Peyer's patch (tissue), 4 donors: ENCODE data around the gene TIPIN.

Source experiments
- POLR2A ChIP-seq, 2 donors: fragments of 450-650 bp; IDR thresholded peaks; one replicate each; pipeline ENCODE4 v1.5.1; 2017; ENCODE audit warnings: antibody characterized with exemption in 2 of 2, mild to moderate bottlenecking in 2 of 2, moderate library complexity in 2 of 2
- TF ChIP-seq, protein P1 (sequence below), 6 experiments: fragments of 450-650 bp in 4 of 6; fragments of 200-600 bp in 2 of 6; sonication (generic) in 1 of 6; IDR thresholded peaks; one replicate each; pipeline ENCODE4 v1.5.1; 2017 to 2019; ENCODE audit warnings: antibody characterized with exemption in 6 of 6, mild to moderate bottlenecking in 3 of 6, moderate library complexity in 1 of 6

DNA sequence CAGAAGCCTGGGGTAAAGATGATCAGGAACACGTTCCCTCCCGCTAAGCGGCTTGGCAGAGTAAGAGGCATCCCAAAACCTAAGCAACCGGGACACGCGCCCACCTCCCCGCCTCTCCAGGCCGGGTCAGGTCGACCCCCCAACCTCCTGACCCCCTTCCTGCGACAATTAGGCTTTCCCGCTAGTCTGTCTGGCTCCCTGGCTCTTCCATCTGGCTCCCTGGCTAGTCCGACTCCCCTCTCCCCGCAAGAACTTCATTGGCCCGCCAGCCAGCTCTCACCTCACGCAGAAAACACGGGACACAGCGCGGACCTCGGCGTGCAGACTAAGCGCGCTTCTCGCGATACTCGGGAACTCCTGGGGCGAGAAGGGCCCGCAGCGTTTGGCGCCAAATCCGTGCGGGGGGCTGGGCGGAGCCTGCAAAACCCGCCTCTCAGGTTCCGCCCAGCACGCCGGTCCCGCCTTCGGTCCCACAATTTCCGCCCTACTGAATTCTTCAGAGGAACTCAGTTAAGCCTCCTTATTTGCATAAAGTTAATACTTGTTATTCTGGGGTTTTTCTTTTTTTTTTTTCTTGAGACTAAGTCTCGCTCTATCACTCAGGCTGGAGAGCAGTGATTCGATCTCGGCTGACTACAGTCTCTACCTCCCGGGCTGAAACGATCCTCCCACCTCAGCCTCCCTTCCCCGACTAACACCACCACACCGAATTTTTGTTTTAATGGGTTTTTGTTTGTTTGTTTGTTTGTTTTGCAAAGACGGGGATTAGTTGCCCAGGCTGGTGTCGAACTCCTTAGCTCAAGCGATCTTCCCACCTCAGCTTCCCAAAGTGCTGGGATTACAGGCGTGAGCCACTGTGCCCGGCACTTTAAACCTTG is at the start of gene TIPIN:
- TF ChIP-seq, protein P1, sequence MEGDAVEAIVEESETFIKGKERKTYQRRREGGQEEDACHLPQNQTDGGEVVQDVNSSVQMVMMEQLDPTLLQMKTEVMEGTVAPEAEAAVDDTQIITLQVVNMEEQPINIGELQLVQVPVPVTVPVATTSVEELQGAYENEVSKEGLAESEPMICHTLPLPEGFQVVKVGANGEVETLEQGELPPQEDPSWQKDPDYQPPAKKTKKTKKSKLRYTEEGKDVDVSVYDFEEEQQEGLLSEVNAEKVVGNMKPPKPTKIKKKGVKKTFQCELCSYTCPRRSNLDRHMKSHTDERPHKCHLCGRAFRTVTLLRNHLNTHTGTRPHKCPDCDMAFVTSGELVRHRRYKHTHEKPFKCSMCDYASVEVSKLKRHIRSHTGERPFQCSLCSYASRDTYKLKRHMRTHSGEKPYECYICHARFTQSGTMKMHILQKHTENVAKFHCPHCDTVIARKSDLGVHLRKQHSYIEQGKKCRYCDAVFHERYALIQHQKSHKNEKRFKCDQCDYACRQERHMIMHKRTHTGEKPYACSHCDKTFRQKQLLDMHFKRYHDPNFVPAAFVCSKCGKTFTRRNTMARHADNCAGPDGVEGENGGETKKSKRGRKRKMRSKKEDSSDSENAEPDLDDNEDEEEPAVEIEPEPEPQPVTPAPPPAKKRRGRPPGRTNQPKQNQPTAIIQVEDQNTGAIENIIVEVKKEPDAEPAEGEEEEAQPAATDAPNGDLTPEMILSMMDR (IDR thresholded peaks at IDR 0.05): no peak
- TF ChIP-seq POLR2A (IDR thresholded peaks at IDR 0.05): peak; percentile 20 to 33
